Cerebellar cortex (tissue), 1 donor: Measurements from ENCODE around the gene ZKSCAN1.
A peak's percentile ranks its signal among the peaks of the same experiment; 100 is the strongest.
"Not testable (repeated sequence)": the region's sequence is repeated elsewhere in the genome, so short reads cannot be mapped to it uniquely, and the experiment has no call there.

Source experiments
- DNase-seq: peaks from one replicate; pipeline ENCODE4 v3.0.0-alpha.2; 2015; ENCODE audit warnings: low spot score

Gene ZKSCAN1

GRCh38 chr7:100015232-100016214, at the start of gene ZKSCAN1:
ZKSCAN1 (plus strand) TSS chr7:100015596; CDS start chr7:100023507, 7,911 bp downstream.
- DNase-seq: peak; percentile 93

- no peak for DNase-seq
Measured at GRCh38 chr7:99969298-99969697, 46.1 kb upstream of the ZKSCAN1 start.

- not testable (repeated sequence) for DNase-seq
Measured at GRCh38 chr7:99969813-99970212, 45.6 kb upstream of the ZKSCAN1 start.

- DNase-seq: no peak
Measured at GRCh38 chr7:99971242-99971641, 44.2 kb upstream of the ZKSCAN1 start.

DNA sequence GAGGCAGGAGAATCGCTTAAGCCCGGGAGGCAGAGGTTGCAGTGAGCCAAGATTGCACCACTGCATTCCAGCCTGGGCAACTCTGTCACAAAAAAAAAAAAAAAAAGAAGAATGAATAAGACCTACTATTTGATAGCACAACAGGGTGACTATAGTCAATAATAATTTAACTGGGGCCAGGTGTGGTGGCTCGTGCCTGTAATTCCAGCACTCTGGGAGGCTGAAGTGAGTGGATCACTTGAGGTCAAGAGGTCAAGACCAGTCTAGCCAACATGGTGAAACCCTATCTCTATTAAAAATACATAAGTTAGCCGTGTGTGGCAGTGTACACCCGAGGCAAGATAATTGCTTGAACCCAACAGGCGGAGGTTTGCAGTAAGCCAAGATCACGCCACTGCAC, 41.6 kb upstream of the ZKSCAN1 start:
- not testable (repeated sequence) for DNase-seq

DNA sequence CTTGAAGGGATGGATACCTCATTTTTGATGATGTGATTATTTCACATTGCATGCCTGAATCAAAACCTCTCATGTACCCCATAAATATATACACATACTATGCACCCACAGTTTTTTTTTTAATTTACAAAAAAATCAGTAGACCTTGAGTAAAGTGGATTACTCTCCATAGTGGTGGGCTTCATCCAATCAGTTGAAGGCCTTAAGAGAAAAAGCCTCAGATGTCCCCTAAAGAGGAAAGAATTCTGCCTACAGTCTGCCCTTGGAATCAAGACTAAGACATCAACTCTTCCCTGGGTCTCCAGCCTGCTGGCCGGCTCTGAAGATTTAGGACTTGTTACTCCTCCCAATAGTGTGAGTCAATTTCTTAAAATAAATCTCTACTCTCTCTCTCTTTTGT, 40.7 kb upstream of the ZKSCAN1 start:
- no peak for DNase-seq

DNA sequence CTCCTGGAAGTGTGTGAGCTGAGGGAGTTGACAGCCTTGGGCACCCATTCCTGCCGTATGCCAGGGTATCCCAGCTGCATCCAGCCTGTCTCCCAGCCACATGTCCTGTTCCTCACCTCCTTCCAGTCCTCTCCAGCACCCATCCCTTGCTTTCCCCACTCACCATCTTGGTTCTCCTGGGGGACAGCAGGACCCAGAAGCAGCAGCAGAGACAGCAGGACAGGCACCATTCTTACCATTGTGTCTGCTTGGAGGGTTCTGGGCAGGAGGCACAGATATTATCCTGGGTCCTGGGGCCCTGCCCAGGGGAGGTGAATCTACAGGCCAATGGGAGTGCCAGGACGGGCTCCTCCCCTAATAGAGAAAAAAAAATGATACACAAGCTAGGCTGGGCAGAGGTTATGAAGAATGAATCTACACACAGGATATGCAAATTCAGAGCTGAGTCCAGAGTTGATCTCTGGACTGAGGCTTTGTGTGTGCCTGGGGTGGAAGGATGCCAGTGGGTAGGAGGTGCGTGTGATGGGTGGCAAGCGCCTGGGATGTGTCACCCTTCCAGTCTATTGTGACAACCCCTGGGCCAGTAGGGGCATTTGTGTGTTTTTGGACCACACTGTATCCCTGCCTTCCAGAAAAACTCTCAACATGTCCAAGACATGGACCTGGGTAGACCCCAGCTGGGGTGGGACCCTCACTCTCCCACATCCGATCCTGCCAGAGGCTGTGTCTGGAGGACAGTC, 39.4 kb upstream of the ZKSCAN1 start, which contains the start of gene AZGP1:
Gene AZGP1 (minus strand): TSS at position 250 of the 740 bp plus-strand sequence. CDS start 11 bp downstream, at position 239.
- no peak for DNase-seq

DNA sequence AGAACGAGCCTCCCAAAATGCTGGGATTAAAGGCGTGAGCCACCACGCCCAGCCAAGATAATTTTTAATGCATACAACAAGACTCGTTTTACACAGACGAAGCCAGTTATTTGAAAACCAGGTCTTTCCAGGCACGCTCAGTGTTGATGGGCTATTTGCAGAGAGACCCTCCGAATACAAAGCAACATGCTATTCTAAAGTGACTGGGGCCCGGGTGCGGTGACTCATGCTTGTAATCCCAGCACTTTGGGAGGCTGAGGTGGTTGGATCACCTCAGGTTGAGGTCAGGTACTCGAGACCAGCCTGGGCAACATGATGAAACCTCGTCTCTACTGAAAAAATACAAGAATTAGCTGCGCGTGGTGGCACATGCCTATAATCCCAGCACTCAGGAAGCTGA, 38.8 kb upstream of the ZKSCAN1 start:
- no peak for DNase-seq

DNA sequence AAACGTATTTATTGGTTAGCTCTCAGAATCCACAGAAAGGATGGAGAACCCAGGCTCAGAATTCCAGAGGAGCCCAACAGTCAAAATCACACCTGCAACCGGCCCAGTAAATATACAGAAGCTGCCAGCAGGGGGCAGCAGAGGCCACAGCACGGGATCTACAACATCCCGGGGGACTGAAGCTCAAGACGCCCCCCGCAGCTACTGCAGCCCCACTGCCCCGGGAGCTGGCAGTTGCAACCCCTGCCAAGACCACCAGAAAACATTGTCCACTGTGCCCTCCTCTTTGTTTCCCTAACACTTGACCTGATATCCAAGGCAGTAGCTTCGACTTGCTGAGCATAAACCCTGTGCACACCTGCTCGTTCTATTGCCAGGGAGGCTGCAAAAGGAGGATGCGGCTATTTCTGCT, 35.6 kb upstream of the ZKSCAN1 start:
- DNase-seq: peak; percentile 50

- not testable (repeated sequence) for DNase-seq
Measured at GRCh38 chr7:99980448-99980872, 34.9 kb upstream of the ZKSCAN1 start.

- not testable (repeated sequence) for DNase-seq
Measured at GRCh38 chr7:99981066-99981465, 34.3 kb upstream of the ZKSCAN1 start.

GRCh38 chr7:99984593-99984992, 30.8 kb upstream of the ZKSCAN1 start:
- DNase-seq: no peak

DNA sequence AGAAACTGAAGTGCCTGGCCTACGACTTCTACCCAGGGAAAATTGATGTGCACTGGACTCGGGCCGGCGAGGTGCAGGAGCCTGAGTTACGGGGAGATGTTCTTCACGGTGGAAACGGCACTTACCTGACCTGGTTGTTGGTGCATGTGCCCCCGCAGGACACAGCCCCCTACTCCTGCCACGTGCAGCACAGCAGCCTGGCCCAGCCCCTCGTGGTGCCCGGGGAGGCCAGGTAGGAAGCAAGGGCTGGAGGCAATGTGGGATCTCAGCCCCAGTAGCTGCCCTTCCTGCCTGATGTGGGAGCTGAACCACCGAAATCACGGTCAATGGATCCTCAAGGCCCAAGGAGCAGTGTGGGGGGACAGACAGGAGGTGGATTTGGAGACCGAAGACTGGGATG, 28.1 kb upstream of the ZKSCAN1 start:
- DNase-seq: not testable (repeated sequence)

- no peak for DNase-seq
Measured at GRCh38 chr7:99987846-99988245, 27.6 kb upstream of the ZKSCAN1 start.

GRCh38 chr7:99990460-99990852, 24.9 kb upstream of the ZKSCAN1 start:
- DNase-seq: peak; percentile 44

DNA sequence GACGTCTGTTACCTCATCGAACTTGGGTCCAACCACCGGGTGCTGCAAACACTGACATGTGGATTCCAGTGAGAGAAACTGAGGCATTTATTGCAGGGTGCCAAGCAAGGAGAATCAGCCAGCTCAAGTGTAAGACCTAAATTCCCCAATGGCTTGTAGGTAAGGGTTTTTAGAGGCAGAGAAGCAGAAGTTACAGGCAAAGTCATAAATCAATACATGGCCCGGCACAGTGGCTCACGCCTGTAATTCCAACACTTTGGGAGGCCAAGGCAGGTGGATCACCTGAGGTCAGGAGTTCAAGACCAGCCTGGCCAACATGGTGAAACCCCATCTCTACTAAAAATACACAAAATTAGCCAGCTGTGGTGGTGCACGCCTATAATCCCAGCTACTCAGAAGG, 23.9 kb upstream of the ZKSCAN1 start:
- not testable (repeated sequence) for DNase-seq

DNA sequence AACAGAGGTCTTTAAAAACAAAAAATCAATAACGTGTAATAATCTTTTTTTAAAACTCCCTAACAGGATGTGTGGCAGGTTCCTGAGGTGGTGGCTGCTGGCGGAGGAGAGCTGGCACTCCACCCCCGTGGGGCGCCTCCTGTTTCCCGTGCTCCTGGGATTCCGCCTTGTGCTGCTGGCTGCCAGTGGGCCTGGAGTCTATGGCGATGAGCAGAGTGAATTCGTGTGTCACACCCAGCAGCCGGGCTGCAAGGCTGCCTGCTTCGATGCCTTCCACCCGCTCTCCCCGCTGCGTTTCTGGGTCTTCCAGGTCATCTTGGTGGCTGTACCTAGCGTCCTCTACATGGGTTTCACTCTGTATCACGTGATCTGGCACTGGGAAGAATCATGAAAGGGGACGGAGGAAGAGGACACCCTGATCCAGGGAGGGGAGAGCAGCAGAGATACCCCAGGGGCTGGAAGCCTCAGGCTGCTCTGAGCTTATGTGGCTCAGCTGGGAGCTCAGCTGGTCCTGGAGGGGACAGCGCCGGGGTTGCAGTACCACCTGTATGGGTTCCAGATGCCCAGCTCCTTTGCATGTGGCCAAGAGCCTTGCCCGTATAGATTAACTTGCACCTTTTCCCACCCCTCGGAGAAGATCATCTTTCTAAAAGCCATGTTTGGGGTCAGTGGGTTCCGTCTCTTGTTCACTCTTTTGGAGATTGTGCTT, 22.9 kb upstream of the ZKSCAN1 start:
- no peak for DNase-seq

DNA sequence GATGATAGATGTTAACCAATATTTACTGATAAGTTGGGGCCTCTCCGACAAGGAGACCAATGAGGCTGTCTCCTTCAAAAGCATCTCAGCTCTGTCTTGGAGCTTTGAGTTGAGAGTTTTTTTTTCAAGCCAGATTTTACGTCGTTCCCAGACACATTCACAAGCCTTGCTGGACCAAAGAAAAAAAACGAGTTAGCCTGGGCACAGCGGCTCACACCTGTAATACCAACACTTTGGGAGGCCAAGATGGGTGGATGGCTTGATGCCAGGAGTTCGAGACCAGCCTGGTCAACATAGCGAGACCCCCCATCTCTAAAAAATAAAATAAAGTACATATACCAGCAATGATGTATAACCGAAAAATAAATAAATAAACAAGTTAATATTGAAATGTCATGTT, 20.6 kb upstream of the ZKSCAN1 start:
- DNase-seq: no peak

GRCh38 chr7:99996755-99997544, 18.4 kb upstream of the ZKSCAN1 start:
- no peak for DNase-seq

GRCh38 chr7:99997545-99998137, 17.8 kb upstream of the ZKSCAN1 start:
- peak; percentile 37 for DNase-seq

- DNase-seq: no peak
Measured at GRCh38 chr7:100000239-100000638, 15.2 kb upstream of the ZKSCAN1 start.
